Osteocyte (in vitro differentiated cells): ENCODE data around the gene CGAS. TPM values are rescaled to one million over a fixed set of nuclear protein-coding genes. Genes with fewer than 3 reads are reported as not detected.
"Not testable (repeated sequence)": the region's sequence is repeated elsewhere in the genome, so short reads cannot be mapped to it uniquely, and the experiment has no call there.

ENCODE experiments used
- DNase-seq: peaks from one replicate; pipeline ENCODE4 v3.0.0; 2021; ENCODE audit warnings: mixed read lengths; ENCODE audit not compliant: unreplicated experiment; ENCODE audit errors: extremely low spot score
- H3K27ac Mint-ChIP-seq: one replicate; pipeline ENCODE4 v1.8.0; 2021; ENCODE audit warnings: mild to moderate bottlenecking, mixed read lengths; ENCODE audit not compliant: unreplicated experiment
- H3K27me3 Mint-ChIP-seq: one replicate; pipeline ENCODE4 v1.8.0; 2021; ENCODE audit warnings: mixed read lengths; ENCODE audit not compliant: unreplicated experiment
- H3K36me3 Mint-ChIP-seq: one replicate; pipeline ENCODE4 v1.8.0; 2021; ENCODE audit warnings: mixed read lengths; ENCODE audit not compliant: unreplicated experiment
- H3K4me1 Mint-ChIP-seq: one replicate; pipeline ENCODE4 v1.8.0; 2021; ENCODE audit warnings: mixed read lengths; ENCODE audit not compliant: unreplicated experiment
- H3K4me3 Mint-ChIP-seq: one replicate; pipeline ENCODE4 v1.8.0; 2021; ENCODE audit warnings: mild to moderate bottlenecking, moderate library complexity, mixed read lengths; ENCODE audit not compliant: unreplicated experiment
- H3K9me3 Mint-ChIP-seq: one replicate; pipeline ENCODE4 v1.8.0; 2021; ENCODE audit warnings: mixed read lengths; ENCODE audit not compliant: unreplicated experiment
- CTCF ChIP-seq: fragments of 200-600 bp; sonication (generic); IDR thresholded peaks from 2 replicates; pipeline ENCODE4 v1.5.0; 2021; ENCODE audit warnings: antibody characterized with exemption, mild to moderate bottlenecking, moderate library complexity
- total RNA-seq: library from RNA; stranded (reverse); gene quantifications from 2 replicates; pipeline ENCODE4 v1.2.1, GENCODE V29; 2021

The CGAS gene
- total RNA-seq, 1 donor from 2014 or later = 0.59 TPM

- TF ChIP-seq CTCF = no peak
- peaks cover 11% of the 10 kb centered on the region for H3K4me1 Mint-ChIP-seq
- no peaks in the 10 kb centered on the region for H3K36me3 Mint-ChIP-seq
- no peak for DNase-seq
- H3K4me3 Mint-ChIP-seq = no peak overlapping the region
- no peaks in the 10 kb centered on the region for H3K9me3 Mint-ChIP-seq
- H3K27ac Mint-ChIP-seq = no peak overlapping the region
- H3K27me3 Mint-ChIP-seq = no peaks in the 10 kb centered on the region
These were observed 60.4 kb downstream of the CGAS start for GRCh38 chr6:73391675-73392074.

- Mint-ChIP-seq H3K4me3 (no peak overlapping the region), H3K4me1 (peaks cover 11% of the 10 kb centered on the region)
- DNase-seq = peak; percentile 62
These were observed 62.2 kb downstream of the CGAS start for GRCh38 chr6:73389854-73390253.

GRCh38 chr6:73388800-73389512 lies 63.1 kb downstream of the CGAS start:
- peak; percentile 82 for TF ChIP-seq CTCF
- Mint-ChIP-seq H3K4me1 (peaks cover 11% of the 10 kb centered on the region), H3K27me3 (no peaks in the 10 kb centered on the region), H3K36me3 (no peaks in the 10 kb centered on the region), H3K27ac (peak overlapping the region; percentile 31), H3K4me3 (peak overlapping the region; percentile 78), H3K9me3 (no peaks in the 10 kb centered on the region)
- peak; percentile 87 for DNase-seq

More at GRCh38 chr6:73389854-73390253, 62.2 kb downstream of the CGAS start:
- H3K9me3 Mint-ChIP-seq = no peaks in the 10 kb centered on the region
- no peaks in the 10 kb centered on the region for H3K36me3 Mint-ChIP-seq
- no peaks in the 10 kb centered on the region for H3K27me3 Mint-ChIP-seq
- H3K27ac Mint-ChIP-seq = no peak overlapping the region
- no peak for TF ChIP-seq CTCF

GRCh38 chr6:73388433-73388799 lies 63.7 kb downstream of the CGAS start:
- no peak for DNase-seq
- peak overlapping the region; percentile 31 for H3K27ac Mint-ChIP-seq
- H3K9me3 Mint-ChIP-seq = no peaks in the 10 kb centered on the region
- no peak for TF ChIP-seq CTCF
- H3K4me1 Mint-ChIP-seq = peaks cover 11% of the 10 kb centered on the region
- H3K36me3 Mint-ChIP-seq = no peaks in the 10 kb centered on the region
- H3K27me3 Mint-ChIP-seq = no peaks in the 10 kb centered on the region
- peak overlapping the region; percentile 78 for H3K4me3 Mint-ChIP-seq

GRCh38 chr6:73382462-73383113 lies 69.5 kb downstream of the CGAS start:
- Mint-ChIP-seq H3K4me3 (no peak overlapping the region), H3K27ac (no peak overlapping the region), H3K9me3 (no peaks in the 10 kb centered on the region), H3K27me3 (no peaks in the 10 kb centered on the region), H3K36me3 (no peaks in the 10 kb centered on the region), H3K4me1 (no peaks in the 10 kb centered on the region)
- peak; percentile 13 for DNase-seq
- TF ChIP-seq CTCF = no peak

GRCh38 chr6:73381531-73381930 lies 70.6 kb downstream of the CGAS start:
- not testable (repeated sequence) for H3K36me3 Mint-ChIP-seq, DNase-seq, H3K27me3 Mint-ChIP-seq, H3K4me1 Mint-ChIP-seq, H3K27ac Mint-ChIP-seq, H3K4me3 Mint-ChIP-seq, H3K9me3 Mint-ChIP-seq
